GM19238 (cell line): ENCODE data around the gene SMARCA2.

ENCODE experiments used
- DNase-seq: peaks from one replicate; pipeline ENCODE4 v3.0.0; 2011; ENCODE audit warnings: low spot score; ENCODE audit not compliant: insufficient read length

SMARCA2 gene

GRCh38 chr9:2241836-2242741 lies 226.9 kb downstream of the SMARCA2 start:
- DNase-seq: peak; percentile 29

GRCh38 chr9:2242831-2243330 lies 227.7 kb downstream of the SMARCA2 start:
- DNase-seq: no peak
